HAP-1 (cell line): ENCODE measurements around the gene GATA5.

Experiments
- DNase-seq, 2 experiments: peaks; one replicate each; pipeline ENCODE4 v3.0.0-alpha.2; 2016 to 2020; ENCODE audit warnings: low spot score in 2 of 2
- H3K27me3 ChIP-seq: fragments of 250-450 bp; sonication (Bioruptor Pico); 2 replicates; pipeline ENCODE4 v1.5.1; 2020; ENCODE audit warnings: low read depth, mild to moderate bottlenecking, moderate library complexity
- H3K36me3 ChIP-seq: fragments of 250-450 bp; sonication (Bioruptor Pico); replicated peaks from 2 replicates; pipeline ENCODE4 v1.5.1; 2020; ENCODE audit warnings: mild to moderate bottlenecking
- H3K4me1 ChIP-seq: fragments of 250-450 bp; sonication (Bioruptor Pico); 2 replicates; pipeline ENCODE4 v1.5.1; 2020; ENCODE audit warnings: mild to moderate bottlenecking
- H3K4me3 ChIP-seq: fragments of 250-450 bp; sonication (Bioruptor Pico); 2 replicates; pipeline ENCODE4 v1.5.1; 2020; ENCODE audit warnings: mild to moderate bottlenecking, moderate library complexity
- H3K9me3 ChIP-seq: fragments of 250-450 bp; sonication (Bioruptor Pico); 2 replicates; pipeline ENCODE4 v1.5.1; 2020; ENCODE audit warnings: mild to moderate bottlenecking, moderate library complexity
- in situ Hi-C: fragments of 300-500 bp; cut with MboI; formaldehyde crosslinking; loops from 3 replicates; pipeline ENCODE4 v1.14.3; 2020; ENCODE audit warnings: low sequenced_read_pairs, inconsistent platforms, mixed read lengths

GATA5 gene

DNA sequence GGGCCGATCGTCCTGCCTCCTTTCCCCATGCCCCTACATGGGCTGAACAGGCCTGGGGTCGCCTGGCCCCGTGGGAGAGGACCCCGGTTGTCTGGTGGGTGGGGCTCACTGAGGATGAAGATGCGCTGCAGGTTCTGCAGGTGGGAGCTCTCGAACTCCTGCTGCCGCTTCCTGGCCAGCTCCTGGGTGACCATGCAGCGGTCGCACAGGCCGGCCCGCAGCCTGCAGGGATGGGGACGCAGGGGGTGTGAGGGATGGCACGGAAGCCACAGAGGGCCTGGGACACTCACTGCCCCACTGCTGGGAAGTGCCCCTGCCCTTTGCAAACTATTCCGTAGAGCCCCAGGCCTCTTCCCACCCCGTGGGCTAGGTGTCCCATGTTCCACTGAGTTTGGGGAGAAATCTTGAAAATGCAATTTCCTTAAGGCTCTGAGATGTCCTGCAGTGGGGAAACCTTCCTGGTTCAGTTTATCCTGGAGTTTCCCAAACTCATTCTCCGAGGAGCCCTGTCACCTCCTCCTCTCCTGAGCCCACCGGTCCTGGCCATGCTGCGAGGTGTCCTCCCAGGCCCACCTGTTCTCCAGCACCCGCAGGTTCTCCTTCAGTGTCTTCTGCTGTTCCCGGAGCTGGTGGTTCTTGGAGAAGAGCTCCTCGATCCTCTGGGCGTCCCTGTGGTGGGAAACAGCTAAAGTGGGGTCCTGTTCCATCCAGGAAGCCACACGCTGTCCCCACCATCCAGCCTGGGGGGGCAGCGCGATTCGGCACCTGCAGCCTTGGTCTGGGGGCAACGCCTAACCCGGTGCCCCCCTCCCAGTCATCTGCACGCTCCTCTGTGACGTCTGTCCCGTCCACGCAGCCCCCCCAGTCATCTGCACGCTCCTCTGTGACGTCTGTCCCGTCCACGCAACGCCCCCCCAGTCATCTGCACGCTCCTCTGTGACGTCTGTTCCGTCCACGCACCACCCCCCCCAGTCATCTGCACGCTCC, 58.9 kb downstream of the GATA5 start:
- in situ Hi-C loops: no loop called here
- no peaks in the 10 kb centered on the region for H3K27me3 ChIP-seq
- DNase-seq: no peak
- no peaks in the 10 kb centered on the region for H3K4me1 ChIP-seq
- no peaks in the 10 kb centered on the region for H3K9me3 ChIP-seq
- no peak overlapping the region for H3K4me3 ChIP-seq
- H3K36me3 ChIP-seq: no peaks in the 10 kb centered on the region

DNA sequence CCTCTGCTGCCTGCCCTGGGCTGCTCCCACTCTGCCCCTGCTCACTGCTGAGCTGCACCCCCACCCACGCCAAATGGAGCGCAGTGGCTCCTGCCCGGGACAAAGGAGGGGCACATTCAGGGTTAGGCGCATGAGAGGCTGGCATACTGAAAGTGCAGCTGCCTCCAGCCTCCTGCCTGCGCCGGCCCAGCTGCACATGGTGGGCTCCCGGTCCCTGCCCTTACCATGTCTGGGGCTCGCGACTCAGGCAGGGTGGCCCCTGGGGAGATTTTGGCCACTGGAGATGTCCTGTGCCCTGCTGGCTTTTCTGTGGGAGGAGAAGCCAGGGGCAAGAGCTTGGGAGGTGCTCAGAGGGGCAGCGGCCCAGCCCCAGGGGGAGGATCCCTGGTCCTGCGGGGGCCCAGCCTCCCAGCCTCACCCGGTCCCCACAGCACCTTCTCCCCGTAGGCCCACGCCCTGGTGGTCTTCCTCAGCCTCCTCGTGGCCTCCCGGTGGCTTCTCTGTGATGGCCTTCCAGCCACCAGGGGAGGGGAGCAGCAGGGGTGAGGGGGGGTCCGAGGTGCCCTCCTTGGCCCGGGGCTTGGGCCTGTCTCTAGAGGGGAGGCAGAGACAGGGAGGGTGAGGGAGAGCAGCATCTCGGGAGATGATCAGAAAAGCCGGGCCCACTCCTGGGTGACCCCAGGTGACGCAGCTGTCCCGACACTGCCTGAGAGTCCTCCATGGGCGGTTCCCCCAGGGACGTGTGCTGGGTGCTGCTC, 60.3 kb downstream of the GATA5 start:
- Histone ChIP-seq H3K36me3 (no peaks in the 10 kb centered on the region), H3K4me3 (no peak overlapping the region), H3K27me3 (no peaks in the 10 kb centered on the region), H3K4me1 (no peaks in the 10 kb centered on the region), H3K9me3 (no peaks in the 10 kb centered on the region)
- DNase-seq: no peak
- in situ Hi-C loops: no loop called here

DNA sequence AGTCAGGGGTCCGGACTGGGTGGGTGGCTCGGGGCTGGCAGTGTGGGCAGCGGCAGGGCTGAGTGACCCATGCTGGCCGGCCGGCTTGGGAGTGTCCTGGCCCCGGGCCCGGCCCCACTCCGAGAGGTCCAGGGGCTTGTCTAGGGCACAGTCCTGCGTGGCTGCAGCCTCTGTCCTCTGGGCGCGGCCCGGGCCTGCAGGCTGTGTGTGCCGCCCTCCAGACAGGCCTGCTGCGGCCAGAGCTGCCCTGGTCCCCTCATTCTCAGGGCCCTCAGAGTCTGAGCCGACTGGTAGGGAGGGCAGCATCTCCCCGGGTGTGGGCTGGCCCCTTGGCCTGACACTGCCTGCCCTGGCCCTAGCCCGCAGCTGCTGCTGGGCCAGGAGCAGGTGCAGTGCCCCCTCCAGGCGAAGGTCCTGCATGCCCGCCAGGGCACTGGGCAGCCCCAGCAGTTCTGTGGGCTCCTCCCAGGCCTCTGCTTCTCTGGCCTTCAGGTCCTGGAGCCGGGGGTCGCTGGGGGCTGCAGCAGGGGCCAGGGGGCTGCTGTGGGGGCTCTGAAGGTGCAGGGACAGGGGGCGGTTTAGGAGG, 61.8 kb downstream of the GATA5 start:
- H3K4me3 ChIP-seq: no peak overlapping the region
- no peaks in the 10 kb centered on the region for H3K36me3 ChIP-seq
- no peak for DNase-seq
- in situ Hi-C loops: no loop called here
- no peaks in the 10 kb centered on the region for H3K4me1 ChIP-seq
- no peaks in the 10 kb centered on the region for H3K9me3 ChIP-seq
- H3K27me3 ChIP-seq: no peaks in the 10 kb centered on the region
